Activated naive CD8-positive, alpha-beta T cell treated with anti-CD3 and anti-CD28 coated beads, Interleukin-2, amount 10 ng/mL, durations not matched to agents 7 days and 5 days (primary cell): ENCODE data around the gene PALM. TPM values are rescaled to one million over a fixed set of nuclear protein-coding genes. Genes with fewer than 3 reads are reported as not detected.

Experiments
- ATAC-seq: fragments of 150-1000 bp; cut with Tn5 transposase; one replicate; pipeline ENCODE4 v1.10.0; 2021; ENCODE audit warnings: low read depth, moderate library complexity
- POLR2A ChIA-PET: fragments of 350-600 bp; sonication (Branson Sonifier 250); formaldehyde crosslinking; loops from one replicate; lab custom pipeline; 2021; ENCODE audit warnings: antibody characterized with exemption; lab: Charles Lee
- DNase-seq: peaks from one replicate; pipeline ENCODE4 v3.0.0; 2021
- H3K27ac Mint-ChIP-seq: one replicate; pipeline ENCODE4 v1.8.0; 2022; ENCODE audit warnings: mild to moderate bottlenecking, mixed read lengths
- H3K27me3 Mint-ChIP-seq: one replicate; pipeline ENCODE4 v1.8.0; 2022; ENCODE audit warnings: mild to moderate bottlenecking, moderate library complexity, mixed read lengths
- H3K36me3 Mint-ChIP-seq: one replicate; pipeline ENCODE4 v1.8.0; 2021; ENCODE audit warnings: mild to moderate bottlenecking, mixed read lengths
- H3K4me1 Mint-ChIP-seq: one replicate; pipeline ENCODE4 v1.8.0; 2021; ENCODE audit warnings: mixed read lengths
- H3K4me3 Mint-ChIP-seq: one replicate; pipeline ENCODE4 v1.8.0; 2022; ENCODE audit warnings: mild to moderate bottlenecking, moderate library complexity, mixed read lengths
- H3K9me3 Mint-ChIP-seq: one replicate; pipeline ENCODE4 v1.8.0; 2021; ENCODE audit warnings: mixed read lengths
- total RNA-seq, 2 experiments: library from RNA; stranded (reverse); gene quantifications; one replicate each; pipeline ENCODE4 v1.2.3, GENCODE V29; 2021

PALM gene
- total RNA-seq, 2 experiments from 2014 or later = not detected

- ATAC-seq = no peak
- no peaks in the 10 kb centered on the region for H3K36me3 Mint-ChIP-seq
- no peak within 1 kb of the TSS for H3K4me3 Mint-ChIP-seq
- H3K4me1 Mint-ChIP-seq = no peaks in the 10 kb centered on the region
- POLR2A ChIA-PET = no interaction called here
- peaks cover 2% of the 10 kb centered on the region for H3K9me3 Mint-ChIP-seq
- H3K27me3 Mint-ChIP-seq = no peaks in the 10 kb centered on the region
- no peak within 1 kb of the TSS for H3K27ac Mint-ChIP-seq
- no peak for DNase-seq
These were observed 42.1 kb downstream of the PALM start, which contains the start of gene MISP for GRCh38 chr19:750640-751423. TSS of gene MISP (plus strand) at chr19:751112. CDS start at chr19:756947, 5,835 bp downstream.

GRCh38 chr19:751501-752341 is 43.0 kb downstream of the PALM start:
- DNase-seq (no peak), ATAC-seq (no peak)
- no peaks in the 10 kb centered on the region for H3K9me3 Mint-ChIP-seq
- no peak overlapping the region for H3K27ac Mint-ChIP-seq
- POLR2A ChIA-PET = no interaction called here
- H3K27me3 Mint-ChIP-seq = no peaks in the 10 kb centered on the region
- H3K4me3 Mint-ChIP-seq = no peak overlapping the region
- H3K36me3 Mint-ChIP-seq = no peaks in the 10 kb centered on the region
- no peaks in the 10 kb centered on the region for H3K4me1 Mint-ChIP-seq

GRCh38 chr19:752652-753517 is 44.1 kb downstream of the PALM start:
- DNase-seq (no peak), ATAC-seq (no peak)
- no peak overlapping the region for H3K27ac Mint-ChIP-seq
- H3K9me3 Mint-ChIP-seq = no peaks in the 10 kb centered on the region
- no peaks in the 10 kb centered on the region for H3K27me3 Mint-ChIP-seq
- no peaks in the 10 kb centered on the region for H3K4me1 Mint-ChIP-seq
- H3K36me3 Mint-ChIP-seq = no peaks in the 10 kb centered on the region
- POLR2A ChIA-PET = no interaction called here
- no peak overlapping the region for H3K4me3 Mint-ChIP-seq

GRCh38 chr19:754530-754929 is 45.8 kb downstream of the PALM start:
- ATAC-seq (no peak), DNase-seq (no peak)
- POLR2A ChIA-PET = no interaction called here
- Mint-ChIP-seq H3K9me3 (peaks cover 1% of the 10 kb centered on the region), H3K36me3 (no peaks in the 10 kb centered on the region), H3K27ac (no peak overlapping the region), H3K27me3 (no peaks in the 10 kb centered on the region), H3K4me1 (no peaks in the 10 kb centered on the region), H3K4me3 (no peak overlapping the region)

- Mint-ChIP-seq H3K27ac (no peak overlapping the region), H3K4me1 (no peaks in the 10 kb centered on the region), H3K4me3 (no peak overlapping the region), H3K27me3 (no peaks in the 10 kb centered on the region), H3K36me3 (no peaks in the 10 kb centered on the region), H3K9me3 (peaks cover 4% of the 10 kb centered on the region)
- POLR2A ChIA-PET = no interaction called here
- no peak for ATAC-seq
- no peak for DNase-seq
These were observed 46.3 kb downstream of the PALM start for GRCh38 chr19:755063-755462.

- Mint-ChIP-seq H3K9me3 (peaks cover 4% of the 10 kb centered on the region), H3K36me3 (no peaks in the 10 kb centered on the region), H3K27ac (no peak overlapping the region), H3K27me3 (no peaks in the 10 kb centered on the region), H3K4me3 (no peak overlapping the region), H3K4me1 (no peaks in the 10 kb centered on the region)
- DNase-seq (no peak), ATAC-seq (peak; percentile 36)
- POLR2A ChIA-PET = no interaction called here
These were observed 47.5 kb downstream of the PALM start for GRCh38 chr19:756236-756635.

- H3K4me3 Mint-ChIP-seq = no peak overlapping the region
- no peaks in the 10 kb centered on the region for H3K36me3 Mint-ChIP-seq
- POLR2A ChIA-PET = no interaction called here
- ATAC-seq (no peak), DNase-seq (no peak)
- no peaks in the 10 kb centered on the region for H3K27me3 Mint-ChIP-seq
- no peaks in the 10 kb centered on the region for H3K4me1 Mint-ChIP-seq
- H3K27ac Mint-ChIP-seq = no peak overlapping the region
- peaks cover 4% of the 10 kb centered on the region for H3K9me3 Mint-ChIP-seq
These were observed 48.3 kb downstream of the PALM start for GRCh38 chr19:756821-757688.

- POLR2A ChIA-PET = no interaction called here
- Mint-ChIP-seq H3K4me1 (no peaks in the 10 kb centered on the region), H3K9me3 (peaks cover 4% of the 10 kb centered on the region), H3K27ac (no peak overlapping the region), H3K27me3 (no peaks in the 10 kb centered on the region), H3K4me3 (no peak overlapping the region), H3K36me3 (no peaks in the 10 kb centered on the region)
- ATAC-seq (no peak), DNase-seq (no peak)
These were observed 49.3 kb downstream of the PALM start for GRCh38 chr19:757811-758668.

- Mint-ChIP-seq H3K27me3 (no peaks in the 10 kb centered on the region), H3K9me3 (peaks cover 4% of the 10 kb centered on the region), H3K4me1 (no peaks in the 10 kb centered on the region), H3K27ac (no peak overlapping the region), H3K4me3 (no peak overlapping the region), H3K36me3 (no peaks in the 10 kb centered on the region)
- no peak for ATAC-seq
- POLR2A ChIA-PET = interaction anchor here (0.6 kb wide), 1 partner anchor 432 kb away, joined by 3 read pairs; no protein-coding TSS in a partner anchor
- no peak for DNase-seq
These were observed 54.4 kb downstream of the PALM start for GRCh38 chr19:763181-763580.

GRCh38 chr19:763869-764268 is 55.1 kb downstream of the PALM start:
- no peaks in the 10 kb centered on the region for H3K4me1 Mint-ChIP-seq
- H3K27me3 Mint-ChIP-seq = no peaks in the 10 kb centered on the region
- no peaks in the 10 kb centered on the region for H3K36me3 Mint-ChIP-seq
- ATAC-seq (no peak), DNase-seq (no peak)
- POLR2A ChIA-PET = no interaction called here
- no peak overlapping the region for H3K4me3 Mint-ChIP-seq
- H3K27ac Mint-ChIP-seq = no peak overlapping the region
- peaks cover 3% of the 10 kb centered on the region for H3K9me3 Mint-ChIP-seq

- H3K4me1 Mint-ChIP-seq = no peaks in the 10 kb centered on the region
- H3K9me3 Mint-ChIP-seq = peaks cover 3% of the 10 kb centered on the region
- POLR2A ChIA-PET = no interaction called here
- no peaks in the 10 kb centered on the region for H3K36me3 Mint-ChIP-seq
- no peak for DNase-seq
- H3K27me3 Mint-ChIP-seq = no peaks in the 10 kb centered on the region
- no peak overlapping the region for H3K27ac Mint-ChIP-seq
- no peak for ATAC-seq
- H3K4me3 Mint-ChIP-seq = no peak overlapping the region
These were observed 55.6 kb downstream of the PALM start for GRCh38 chr19:764301-764700.
